NCI-H2107 (cell line): ENCODE results near the gene MCRS1.
A peak's percentile ranks its signal among the peaks of the same experiment; 100 is the strongest.
"Not testable (repeated sequence)": the region's sequence is repeated elsewhere in the genome, so short reads cannot be mapped to it uniquely, and the experiment has no call there.

ENCODE experiments used
- DNase-seq: peaks from one replicate; lab custom pipeline; 2025; lab: John Stamatoyannopoulos, UW

Gene MCRS1

GRCh38 chr12:49540229-49541139 is 27.5 kb downstream of the MCRS1 start:
- DNase-seq = peak; percentile 33

GRCh38 chr12:49539406-49540228 is 28.3 kb downstream of the MCRS1 start:
- DNase-seq = no peak

DNA sequence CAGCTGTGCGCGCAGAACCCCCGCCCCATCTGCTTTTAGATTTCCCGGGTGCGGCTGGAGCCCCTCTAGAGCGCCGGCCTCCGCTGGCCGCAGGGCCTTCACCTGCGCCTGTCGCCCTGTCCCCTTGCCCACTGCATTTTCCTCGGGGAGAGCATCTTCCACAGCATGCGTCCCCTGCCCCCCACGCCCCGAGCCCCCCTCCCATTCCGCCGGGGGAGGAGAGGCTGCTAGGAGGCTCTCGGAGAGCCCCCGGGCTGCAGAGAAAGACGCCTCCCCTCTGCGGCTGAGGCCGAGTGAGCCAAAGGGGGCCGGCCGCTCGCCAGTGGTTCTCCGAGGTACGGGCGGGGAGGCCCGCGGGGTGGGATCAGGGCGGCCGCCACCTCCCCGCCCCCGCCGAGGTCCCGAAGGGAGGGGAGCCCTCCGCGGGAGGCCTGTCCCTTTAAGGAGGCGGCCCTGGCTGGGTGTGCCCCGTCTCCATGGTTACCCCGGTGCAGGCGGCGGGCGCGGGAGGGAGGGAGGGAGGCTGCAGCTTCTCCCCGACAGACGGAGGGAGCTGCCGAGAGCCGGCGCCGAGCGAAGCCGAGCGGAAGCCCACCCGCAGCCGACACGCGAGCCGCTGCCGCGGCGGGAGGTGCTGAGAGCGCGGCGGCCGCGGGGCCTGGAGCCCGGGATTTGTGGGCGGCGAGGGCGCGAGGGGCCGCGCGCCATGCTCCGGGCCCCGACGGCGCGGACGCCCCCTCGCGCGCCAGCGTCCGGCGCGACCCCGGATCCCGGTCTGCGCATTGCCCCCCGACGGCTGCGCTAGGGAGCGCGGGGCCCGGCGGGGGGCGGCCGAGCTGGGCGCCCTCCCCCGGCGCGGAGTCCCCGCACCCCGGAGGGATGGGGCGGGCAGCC is 29.2 kb downstream of the MCRS1 start, which contains the start of gene KCNH3:
Gene KCNH3, plus strand, starts transcription at position 521 of the 894 bp plus-strand sequence. CDS start 387 bp downstream, outside the sequence.
- DNase-seq = peak; percentile 39

DNA sequence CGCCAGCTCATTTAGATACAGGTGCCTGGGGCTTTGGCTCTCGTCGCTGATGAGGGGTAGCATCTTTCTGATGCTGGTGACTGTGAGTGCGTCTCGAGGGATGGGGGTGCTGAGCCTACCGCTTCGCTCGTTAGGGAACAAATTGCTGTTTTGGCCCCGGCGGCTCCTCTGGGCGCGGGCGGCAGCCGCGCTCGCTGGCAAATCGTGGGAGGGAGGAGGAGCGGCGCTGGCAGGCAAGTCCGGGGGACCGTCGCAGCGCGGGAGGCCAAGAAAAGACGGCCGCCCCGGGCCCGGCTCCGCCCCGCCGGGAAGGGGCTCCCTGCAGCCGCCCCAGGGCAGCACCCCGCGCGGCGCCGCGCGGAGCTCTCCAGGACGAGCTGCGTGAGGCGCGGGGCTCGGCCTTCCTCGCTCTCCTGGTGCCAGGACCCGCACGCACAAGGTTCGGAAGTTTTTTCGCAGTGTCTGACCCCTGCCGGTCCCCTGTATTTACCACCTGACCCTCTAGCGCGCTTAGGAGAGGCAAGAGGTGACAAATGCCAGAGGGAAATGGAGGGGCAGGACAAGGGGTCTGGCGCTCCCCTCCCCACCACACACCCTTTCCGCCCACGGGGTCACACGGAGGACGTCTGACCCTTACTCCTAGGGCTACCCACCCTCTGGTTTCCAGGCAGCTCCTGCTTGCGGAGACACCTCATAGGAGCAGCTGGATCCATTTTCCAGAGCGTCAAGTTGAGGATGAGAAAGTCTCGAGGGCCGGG is 30.0 kb downstream of the MCRS1 start:
- DNase-seq = no peak

- no peak for DNase-seq
Measured at GRCh38 chr12:49537231-49537751, 30.7 kb downstream of the MCRS1 start.

GRCh38 chr12:49536526-49537071 is 31.3 kb downstream of the MCRS1 start:
- no peak for DNase-seq

GRCh38 chr12:49535921-49536525 is 31.9 kb downstream of the MCRS1 start:
- no peak for DNase-seq

DNA sequence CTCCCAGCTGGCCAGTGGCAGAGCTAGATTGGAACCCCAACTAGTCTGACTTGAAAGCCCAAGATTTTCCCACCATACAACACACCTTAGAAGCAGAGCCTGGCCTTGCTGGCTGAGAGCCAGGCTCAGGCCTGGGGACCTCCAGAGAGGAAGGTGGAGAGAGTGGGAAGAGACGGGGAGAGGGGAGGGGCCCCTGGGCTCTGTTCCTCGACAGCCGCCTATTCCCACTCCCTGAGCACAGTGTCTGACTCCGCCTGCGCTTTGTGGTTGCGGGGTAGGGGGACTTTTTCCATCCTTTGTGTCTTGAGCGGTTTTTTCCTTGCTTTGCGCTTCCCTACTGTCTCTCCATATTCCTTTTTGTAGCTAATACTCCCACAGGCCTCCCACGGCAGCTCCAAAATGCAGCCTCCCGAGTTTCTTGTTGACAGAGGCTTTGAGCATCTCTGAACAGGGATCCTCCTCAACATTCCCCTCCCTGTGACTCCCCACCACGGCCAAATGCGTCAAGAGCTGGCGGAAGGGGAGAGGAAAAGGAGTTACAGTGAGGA is 33.1 kb downstream of the MCRS1 start:
- no peak for DNase-seq

- not testable (repeated sequence) for DNase-seq
Measured at GRCh38 chr12:49534122-49534521, 33.8 kb downstream of the MCRS1 start.

DNA sequence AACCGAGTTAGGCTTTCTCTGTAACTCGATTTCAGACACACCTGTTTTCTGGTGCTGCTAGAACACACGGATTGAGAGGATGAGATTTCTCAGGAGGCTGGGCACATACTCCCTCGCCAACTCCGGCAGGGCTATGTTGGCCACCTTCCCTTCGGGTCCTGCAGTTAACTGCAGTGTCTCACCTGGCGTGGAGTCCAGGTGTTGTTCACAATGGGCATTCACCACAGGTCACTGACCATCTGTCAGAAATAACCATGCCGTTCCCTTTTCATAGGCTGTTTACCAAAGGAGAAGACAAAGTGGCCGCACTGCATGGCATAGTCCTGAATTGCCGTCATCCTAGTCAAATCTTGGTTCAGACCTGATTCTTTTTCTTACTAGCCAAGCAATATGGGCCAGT is 34.6 kb downstream of the MCRS1 start:
- DNase-seq = no peak

DNA sequence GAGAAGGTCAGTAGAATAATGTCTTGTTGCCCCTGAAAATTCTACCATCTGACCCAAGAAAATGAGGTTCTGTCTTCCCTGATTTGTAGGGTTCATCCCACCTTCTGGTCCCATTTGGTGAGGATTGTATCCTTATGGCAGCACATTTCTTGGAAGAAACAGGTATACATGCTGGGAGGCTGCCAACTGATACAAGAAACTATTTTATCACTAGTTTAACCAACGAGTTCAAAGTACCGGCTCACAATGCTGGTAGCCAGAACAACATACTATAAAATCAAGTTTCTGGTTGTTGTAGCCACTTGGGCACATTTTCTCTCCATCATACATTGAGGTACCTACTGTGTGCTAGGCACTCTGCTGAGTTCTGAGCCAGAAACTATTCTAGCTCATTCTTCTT is 36.2 kb downstream of the MCRS1 start:
- DNase-seq = no peak

GRCh38 chr12:49529414-49529813 is 38.5 kb downstream of the MCRS1 start:
- no peak for DNase-seq

DNA sequence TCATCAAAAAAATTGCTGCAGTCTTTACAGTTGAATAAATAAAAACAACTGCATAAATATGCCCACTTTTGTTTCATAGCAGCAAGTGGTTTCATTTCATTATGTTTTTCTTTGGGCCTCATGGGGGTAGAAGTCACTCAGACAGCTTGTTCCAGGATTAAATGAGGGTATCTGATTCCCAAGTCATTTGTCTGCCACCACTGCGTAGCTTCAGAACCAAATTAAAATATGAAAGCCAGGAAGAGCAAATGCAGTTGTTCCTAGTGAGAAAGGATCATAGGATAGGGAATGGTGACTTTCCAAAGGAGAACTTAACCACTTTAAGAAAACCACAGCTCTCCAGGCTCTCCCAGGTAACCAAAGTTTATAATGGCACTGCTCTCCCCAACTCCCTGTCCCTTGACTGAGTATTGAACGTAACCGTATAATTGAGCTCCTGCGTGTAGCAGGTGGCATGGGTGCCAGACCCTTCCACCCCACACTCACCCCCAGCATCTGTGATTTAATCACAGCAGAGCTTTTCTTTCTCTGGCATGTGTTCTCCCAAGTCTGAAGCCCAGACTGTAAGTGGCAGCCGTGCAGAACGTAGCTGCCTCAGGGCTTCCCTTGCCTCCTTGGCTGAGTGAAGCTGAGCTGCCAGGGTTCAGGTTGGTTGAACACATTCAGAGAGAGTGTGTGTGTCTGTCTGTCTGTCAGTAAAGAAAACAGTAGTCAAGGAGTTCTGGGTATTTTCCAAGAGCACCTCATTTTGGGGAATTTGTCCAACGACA is 40.4 kb downstream of the MCRS1 start:
- DNase-seq = no peak

GRCh38 chr12:49525942-49526341 is 42.0 kb downstream of the MCRS1 start:
- DNase-seq = no peak

- no peak for DNase-seq
Measured at GRCh38 chr12:49524660-49525324, 43.1 kb downstream of the MCRS1 start.

GRCh38 chr12:49521389-49521788 is 46.6 kb downstream of the MCRS1 start:
- no peak for DNase-seq

DNA sequence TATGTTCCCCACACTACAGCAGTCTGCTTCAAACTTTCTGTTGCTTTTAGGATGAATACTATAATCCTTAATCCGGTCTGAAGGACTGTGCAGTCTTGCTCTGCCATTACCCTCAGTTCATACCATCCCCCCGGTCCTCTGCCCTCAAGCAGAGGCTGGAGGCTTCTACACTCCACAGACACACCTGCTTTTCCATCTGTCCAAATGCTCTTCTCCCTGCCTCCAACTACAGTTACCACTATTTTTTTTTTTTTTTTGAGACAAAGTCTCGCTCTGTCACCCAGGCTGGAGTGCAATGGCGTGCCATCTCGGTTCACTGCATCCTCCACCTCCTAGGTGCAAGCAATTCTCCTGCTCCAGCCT is 48.4 kb downstream of the MCRS1 start:
- DNase-seq = no peak

DNA sequence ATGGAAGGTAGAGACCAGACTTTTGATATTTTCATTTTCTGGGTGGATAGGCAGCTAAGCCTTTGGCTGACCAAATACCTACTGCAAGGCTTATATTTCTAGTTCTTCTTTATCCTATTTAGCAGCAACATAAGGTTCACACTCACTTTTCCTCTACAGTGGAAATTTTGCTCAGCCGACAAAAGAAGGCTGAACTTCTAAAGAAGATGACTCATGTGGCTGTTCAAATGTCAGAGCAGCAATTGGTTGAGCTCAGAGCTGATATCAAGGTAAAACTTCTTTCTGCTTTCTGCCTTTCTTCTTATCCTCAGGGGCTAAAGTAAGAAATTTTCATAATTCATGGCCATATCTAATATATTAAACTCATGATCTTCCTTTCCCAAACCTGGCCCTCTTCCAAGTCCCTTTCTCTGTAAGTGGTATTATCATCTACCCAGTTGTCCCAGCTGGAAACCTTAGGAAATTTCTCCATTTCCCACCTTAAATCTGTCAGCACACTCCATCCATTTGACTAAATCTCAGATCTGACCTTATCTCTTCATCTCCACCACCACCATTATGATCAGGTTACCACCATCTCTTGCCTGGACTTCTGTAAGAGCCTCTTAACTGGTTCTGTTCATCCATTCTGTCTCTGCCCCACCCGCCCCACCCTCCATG is 48.9 kb downstream of the MCRS1 start:
- no peak for DNase-seq
